Fibroblast of mammary gland (primary cell): ENCODE results near the gene EPN3.

Experiments
- DNase-seq: peaks from one replicate; pipeline ENCODE4 v3.0.0-alpha.2; 2010; ENCODE audit warnings: low read depth
- H3K4me3 ChIP-seq: 2 replicates; pipeline ENCODE4 v1.5.1; 2011; ENCODE audit warnings: low read depth, mild to moderate bottlenecking, low read length, moderate library complexity; ENCODE audit not compliant: control insufficient read depth
- CTCF ChIP-seq: conservative IDR thresholded peaks from 2 replicates; pipeline ENCODE4 v1.5.1; 2011; ENCODE audit warnings: low read depth, low read length, inconsistent platforms; ENCODE audit not compliant: control insufficient read depth, insufficient read depth

EPN3 gene

GRCh38 chr17:50559674-50560184 is 27.2 kb downstream of the EPN3 start:
- no peak for TF ChIP-seq CTCF
- peak overlapping the region; percentile 49 for H3K4me3 ChIP-seq
- peak; percentile 72 for DNase-seq

- peak; percentile 74 for DNase-seq
- TF ChIP-seq CTCF: no peak
- H3K4me3 ChIP-seq: peak within 1 kb of the TSS; percentile 49
These were observed 27.8 kb downstream of the EPN3 start, which contains the start of gene CACNA1G for GRCh38 chr17:50560185-50560824. TSS of gene CACNA1G (plus strand) at chr17:50560715. CDS start at chr17:50561460, 745 bp downstream.

GRCh38 chr17:50560931-50561745 is 28.6 kb downstream of the EPN3 start:
- DNase-seq: no peak

GRCh38 chr17:50561746-50562141 is 29.2 kb downstream of the EPN3 start:
- TF ChIP-seq CTCF: no peak
- DNase-seq: no peak
- no peak overlapping the region for H3K4me3 ChIP-seq

More at GRCh38 chr17:50560931-50561745, 28.6 kb downstream of the EPN3 start:
- no peak for TF ChIP-seq CTCF
- peak overlapping the region; percentile 19 for H3K4me3 ChIP-seq

GRCh38 chr17:50562242-50563091 is 29.9 kb downstream of the EPN3 start:
- no peak for DNase-seq

More at GRCh38 chr17:50562242-50563091, 29.9 kb downstream of the EPN3 start:
- no peak for TF ChIP-seq CTCF
- H3K4me3 ChIP-seq: no peak overlapping the region
